GM19193 (cell line): Measurements from ENCODE around the gene CDC26.

ENCODE experiments used
- POLR2A ChIP-seq: IDR thresholded peaks from 4 replicates; pipeline ENCODE4 v1.6.1; 2011; ENCODE audit not compliant: insufficient read depth, insufficient read length; ENCODE audit errors: extremely low read depth

The CDC26 gene

GRCh38 chr9:113227436-113227835 lies 47.9 kb downstream of the CDC26 start:
- TF ChIP-seq POLR2A = no peak

GRCh38 chr9:113223963-113224362 lies 51.4 kb downstream of the CDC26 start:
- TF ChIP-seq POLR2A = no peak

- no peak for TF ChIP-seq POLR2A
These were observed 52.9 kb downstream of the CDC26 start for GRCh38 chr9:113222482-113222841.

GRCh38 chr9:113221800-113222481 lies 53.4 kb downstream of the CDC26 start:
- no peak for TF ChIP-seq POLR2A

- TF ChIP-seq POLR2A = peak; percentile 77
These were observed 54.2 kb downstream of the CDC26 start, which contains the start of the genes FKBP15 and SLC31A1 for GRCh38 chr9:113221003-113221799. Gene FKBP15, minus strand, starts transcription at chr9:113221277. Its CDS starts 34 bp downstream, at chr9:113221243. Gene SLC31A1, plus strand, starts transcription at chr9:113221544. Its CDS starts 34,605 bp downstream, at chr9:113256149.

- no peak for TF ChIP-seq POLR2A
These were observed 54.8 kb downstream of the CDC26 start for GRCh38 chr9:113220467-113221002.

- TF ChIP-seq POLR2A = no peak
These were observed 55.4 kb downstream of the CDC26 start for GRCh38 chr9:113219969-113220368.

GRCh38 chr9:113219186-113219936 lies 56.0 kb downstream of the CDC26 start:
- TF ChIP-seq POLR2A = no peak
